Measurements from ENCODE around the gene FAXDC2.
A peak's percentile ranks its signal among the peaks of the same experiment; 100 is the strongest.

The FAXDC2 gene

DNA sequence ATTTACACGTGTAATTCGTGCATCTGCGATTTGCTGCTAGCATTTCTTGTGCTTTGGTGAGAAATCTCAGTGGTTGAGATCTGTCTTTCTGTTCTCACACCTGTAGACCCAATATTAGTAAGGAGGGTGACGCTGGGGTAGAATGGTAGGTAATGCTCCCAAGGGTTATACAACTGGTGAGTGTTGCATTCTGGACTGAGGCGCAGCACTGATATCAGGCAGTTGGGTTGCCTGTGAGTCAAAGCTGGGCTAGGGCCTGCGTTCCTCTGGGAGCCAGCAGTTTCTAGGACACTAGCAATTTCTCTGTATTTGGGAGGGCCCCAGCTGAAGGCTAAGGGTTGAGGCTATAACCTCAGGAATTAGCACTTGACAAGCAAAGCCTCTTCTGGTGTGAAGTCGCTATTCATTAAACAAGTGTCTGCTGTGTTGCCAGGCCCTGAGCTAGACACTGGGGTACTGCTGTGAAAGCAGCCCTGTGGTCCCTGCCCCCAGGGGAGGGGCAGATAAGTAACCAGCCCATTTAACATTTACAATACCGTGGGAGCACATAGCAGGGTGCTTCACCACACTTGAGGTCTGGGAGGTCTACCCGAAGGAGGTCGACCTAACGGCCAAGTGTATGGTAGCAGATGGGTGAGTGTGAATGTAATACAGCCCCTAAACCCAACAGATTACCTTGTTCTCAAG, 66.5 kb downstream of the FAXDC2 start (continued):
- TF ChIP-seq ZNF37A (tag by site-specific recombination; IDR thresholded peaks at IDR 0.05) (no peak), ZNF792 (tag by site-specific recombination; IDR thresholded peaks at IDR 0.05) (no peak), ZNF114 (tag by site-specific recombination; IDR thresholded peaks at IDR 0.05) (no peak), ZBTB48 (tag by site-specific recombination; IDR thresholded peaks at IDR 0.05) (no peak), ZNF155 (tag by site-specific recombination; IDR thresholded peaks at IDR 0.05) (no peak), FEZF1 (tag by site-specific recombination; IDR thresholded peaks at IDR 0.05) (no peak), ZNF473 (tag by site-specific recombination; IDR thresholded peaks at IDR 0.05) (no peak), ZNF777 (tag by site-specific recombination; IDR thresholded peaks at IDR 0.05; ENCODE audit: borderline replicate concordance) (no peak), ZNF677 (tag by site-specific recombination; IDR thresholded peaks at IDR 0.05) (no peak), SCRT1 (tag by site-specific recombination; IDR thresholded peaks at IDR 0.05; ENCODE audit: borderline replicate concordance) (no peak), ZBTB17 (tag by site-specific recombination; IDR thresholded peaks at IDR 0.05) (no peak), ZIC2 (tag by site-specific recombination; IDR thresholded peaks at IDR 0.05) (peak; percentile 94), ZNF10 (tag by site-specific recombination; IDR thresholded peaks at IDR 0.05) (no peak), ZNF510 (tag by site-specific recombination; IDR thresholded peaks at IDR 0.05; ENCODE audit: insufficient replicate concordance) (no peak), ZNF843 (tag by site-specific recombination; IDR thresholded peaks at IDR 0.05) (no peak), HOXD13 (CRISPR knock-in tag; IDR thresholded peaks at IDR 0.05; ENCODE audit: borderline replicate concordance) (no peak), REPIN1 (tag by site-specific recombination; IDR thresholded peaks at IDR 0.05; ENCODE audit: low read depth) (no peak), GLIS1 (tag by site-specific recombination; IDR thresholded peaks at IDR 0.05) (peak; percentile 98), SCRT2 (tag by site-specific recombination; IDR thresholded peaks at IDR 0.05) (0 out of 2 replicates have a peak, but pooled peaks have one; percentile 24), ZNF239 (tag by site-specific recombination; IDR thresholded peaks at IDR 0.05) (no peak), ZNF654 (tag by site-specific recombination; IDR thresholded peaks at IDR 0.05; ENCODE audit: low read depth) (no peak), ZFP37 (tag by site-specific recombination; IDR thresholded peaks at IDR 0.05) (no peak), ZNF214 (tag by site-specific recombination; IDR thresholded peaks at IDR 0.05; ENCODE audit: borderline replicate concordance) (no peak)
- TF ChIP-seq, protein P1, sequence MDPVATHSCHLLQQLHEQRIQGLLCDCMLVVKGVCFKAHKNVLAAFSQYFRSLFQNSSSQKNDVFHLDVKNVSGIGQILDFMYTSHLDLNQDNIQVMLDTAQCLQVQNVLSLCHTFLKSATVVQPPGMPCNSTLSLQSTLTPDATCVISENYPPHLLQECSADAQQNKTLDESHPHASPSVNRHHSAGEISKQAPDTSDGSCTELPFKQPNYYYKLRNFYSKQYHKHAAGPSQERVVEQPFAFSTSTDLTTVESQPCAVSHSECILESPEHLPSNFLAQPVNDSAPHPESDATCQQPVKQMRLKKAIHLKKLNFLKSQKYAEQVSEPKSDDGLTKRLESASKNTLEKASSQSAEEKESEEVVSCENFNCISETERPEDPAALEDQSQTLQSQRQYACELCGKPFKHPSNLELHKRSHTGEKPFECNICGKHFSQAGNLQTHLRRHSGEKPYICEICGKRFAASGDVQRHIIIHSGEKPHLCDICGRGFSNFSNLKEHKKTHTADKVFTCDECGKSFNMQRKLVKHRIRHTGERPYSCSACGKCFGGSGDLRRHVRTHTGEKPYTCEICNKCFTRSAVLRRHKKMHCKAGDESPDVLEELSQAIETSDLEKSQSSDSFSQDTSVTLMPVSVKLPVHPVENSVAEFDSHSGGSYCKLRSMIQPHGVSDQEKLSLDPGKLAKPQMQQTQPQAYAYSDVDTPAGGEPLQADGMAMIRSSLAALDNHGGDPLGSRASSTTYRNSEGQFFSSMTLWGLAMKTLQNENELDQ (tag by site-specific recombination; IDR thresholded peaks at IDR 0.05; ENCODE audit: low read depth): no peak
- TF ChIP-seq, protein P2, sequence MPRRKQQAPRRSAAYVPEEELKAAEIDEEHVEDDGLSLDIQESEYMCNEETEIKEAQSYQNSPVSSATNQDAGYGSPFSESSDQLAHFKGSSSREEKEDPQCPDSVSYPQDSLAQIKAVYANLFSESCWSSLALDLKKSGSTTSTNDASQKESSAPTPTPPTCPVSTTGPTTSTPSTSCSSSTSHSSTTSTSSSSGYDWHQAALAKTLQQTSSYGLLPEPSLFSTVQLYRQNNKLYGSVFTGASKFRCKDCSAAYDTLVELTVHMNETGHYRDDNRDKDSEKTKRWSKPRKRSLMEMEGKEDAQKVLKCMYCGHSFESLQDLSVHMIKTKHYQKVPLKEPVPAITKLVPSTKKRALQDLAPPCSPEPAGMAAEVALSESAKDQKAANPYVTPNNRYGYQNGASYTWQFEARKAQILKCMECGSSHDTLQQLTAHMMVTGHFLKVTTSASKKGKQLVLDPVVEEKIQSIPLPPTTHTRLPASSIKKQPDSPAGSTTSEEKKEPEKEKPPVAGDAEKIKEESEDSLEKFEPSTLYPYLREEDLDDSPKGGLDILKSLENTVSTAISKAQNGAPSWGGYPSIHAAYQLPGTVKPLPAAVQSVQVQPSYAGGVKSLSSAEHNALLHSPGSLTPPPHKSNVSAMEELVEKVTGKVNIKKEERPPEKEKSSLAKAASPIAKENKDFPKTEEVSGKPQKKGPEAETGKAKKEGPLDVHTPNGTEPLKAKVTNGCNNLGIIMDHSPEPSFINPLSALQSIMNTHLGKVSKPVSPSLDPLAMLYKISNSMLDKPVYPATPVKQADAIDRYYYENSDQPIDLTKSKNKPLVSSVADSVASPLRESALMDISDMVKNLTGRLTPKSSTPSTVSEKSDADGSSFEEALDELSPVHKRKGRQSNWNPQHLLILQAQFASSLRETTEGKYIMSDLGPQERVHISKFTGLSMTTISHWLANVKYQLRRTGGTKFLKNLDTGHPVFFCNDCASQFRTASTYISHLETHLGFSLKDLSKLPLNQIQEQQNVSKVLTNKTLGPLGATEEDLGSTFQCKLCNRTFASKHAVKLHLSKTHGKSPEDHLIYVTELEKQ (tag by site-specific recombination; IDR thresholded peaks at IDR 0.05; ENCODE audit: borderline replicate concordance): no peak
- TF ChIP-seq, protein P3, sequence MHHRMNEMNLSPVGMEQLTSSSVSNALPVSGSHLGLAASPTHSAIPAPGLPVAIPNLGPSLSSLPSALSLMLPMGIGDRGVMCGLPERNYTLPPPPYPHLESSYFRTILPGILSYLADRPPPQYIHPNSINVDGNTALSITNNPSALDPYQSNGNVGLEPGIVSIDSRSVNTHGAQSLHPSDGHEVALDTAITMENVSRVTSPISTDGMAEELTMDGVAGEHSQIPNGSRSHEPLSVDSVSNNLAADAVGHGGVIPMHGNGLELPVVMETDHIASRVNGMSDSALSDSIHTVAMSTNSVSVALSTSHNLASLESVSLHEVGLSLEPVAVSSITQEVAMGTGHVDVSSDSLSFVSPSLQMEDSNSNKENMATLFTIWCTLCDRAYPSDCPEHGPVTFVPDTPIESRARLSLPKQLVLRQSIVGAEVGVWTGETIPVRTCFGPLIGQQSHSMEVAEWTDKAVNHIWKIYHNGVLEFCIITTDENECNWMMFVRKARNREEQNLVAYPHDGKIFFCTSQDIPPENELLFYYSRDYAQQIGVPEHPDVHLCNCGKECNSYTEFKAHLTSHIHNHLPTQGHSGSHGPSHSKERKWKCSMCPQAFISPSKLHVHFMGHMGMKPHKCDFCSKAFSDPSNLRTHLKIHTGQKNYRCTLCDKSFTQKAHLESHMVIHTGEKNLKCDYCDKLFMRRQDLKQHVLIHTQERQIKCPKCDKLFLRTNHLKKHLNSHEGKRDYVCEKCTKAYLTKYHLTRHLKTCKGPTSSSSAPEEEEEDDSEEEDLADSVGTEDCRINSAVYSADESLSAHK (tag by site-specific recombination; IDR thresholded peaks at IDR 0.05): peak; percentile 96
- TF ChIP-seq, protein P4, sequence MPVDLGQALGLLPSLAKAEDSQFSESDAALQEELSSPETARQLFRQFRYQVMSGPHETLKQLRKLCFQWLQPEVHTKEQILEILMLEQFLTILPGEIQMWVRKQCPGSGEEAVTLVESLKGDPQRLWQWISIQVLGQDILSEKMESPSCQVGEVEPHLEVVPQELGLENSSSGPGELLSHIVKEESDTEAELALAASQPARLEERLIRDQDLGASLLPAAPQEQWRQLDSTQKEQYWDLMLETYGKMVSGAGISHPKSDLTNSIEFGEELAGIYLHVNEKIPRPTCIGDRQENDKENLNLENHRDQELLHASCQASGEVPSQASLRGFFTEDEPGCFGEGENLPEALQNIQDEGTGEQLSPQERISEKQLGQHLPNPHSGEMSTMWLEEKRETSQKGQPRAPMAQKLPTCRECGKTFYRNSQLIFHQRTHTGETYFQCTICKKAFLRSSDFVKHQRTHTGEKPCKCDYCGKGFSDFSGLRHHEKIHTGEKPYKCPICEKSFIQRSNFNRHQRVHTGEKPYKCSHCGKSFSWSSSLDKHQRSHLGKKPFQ (tag by site-specific recombination; IDR thresholded peaks at IDR 0.05): peak; percentile 58; the same call in 1 of the 2 replicates

Data from HEK293 (cell line).